ENCODE measurements around the gene TBC1D22B.

TBC1D22B gene

DNA sequence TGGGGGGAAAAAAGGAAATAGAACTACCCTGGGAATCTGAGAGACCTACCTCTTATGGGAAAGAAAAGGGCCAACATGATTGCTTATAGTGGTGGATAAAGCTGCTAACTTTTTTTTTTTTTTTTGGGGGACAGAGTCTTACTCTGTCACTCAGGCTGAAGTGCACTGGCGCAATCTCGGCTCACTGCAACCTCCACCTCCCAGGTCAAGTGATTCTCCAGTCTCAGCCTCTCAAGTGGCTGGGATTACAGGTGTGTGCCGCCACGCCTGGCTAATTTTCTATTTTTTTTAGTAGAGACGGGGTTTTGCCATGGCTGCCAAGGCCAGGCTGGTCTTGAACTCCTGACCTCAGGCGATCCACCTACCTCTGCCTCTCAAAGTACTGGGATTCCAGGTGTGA lies 39.5 kb upstream of the TBC1D22B start:
- TF ChIP-seq, protein P1, sequence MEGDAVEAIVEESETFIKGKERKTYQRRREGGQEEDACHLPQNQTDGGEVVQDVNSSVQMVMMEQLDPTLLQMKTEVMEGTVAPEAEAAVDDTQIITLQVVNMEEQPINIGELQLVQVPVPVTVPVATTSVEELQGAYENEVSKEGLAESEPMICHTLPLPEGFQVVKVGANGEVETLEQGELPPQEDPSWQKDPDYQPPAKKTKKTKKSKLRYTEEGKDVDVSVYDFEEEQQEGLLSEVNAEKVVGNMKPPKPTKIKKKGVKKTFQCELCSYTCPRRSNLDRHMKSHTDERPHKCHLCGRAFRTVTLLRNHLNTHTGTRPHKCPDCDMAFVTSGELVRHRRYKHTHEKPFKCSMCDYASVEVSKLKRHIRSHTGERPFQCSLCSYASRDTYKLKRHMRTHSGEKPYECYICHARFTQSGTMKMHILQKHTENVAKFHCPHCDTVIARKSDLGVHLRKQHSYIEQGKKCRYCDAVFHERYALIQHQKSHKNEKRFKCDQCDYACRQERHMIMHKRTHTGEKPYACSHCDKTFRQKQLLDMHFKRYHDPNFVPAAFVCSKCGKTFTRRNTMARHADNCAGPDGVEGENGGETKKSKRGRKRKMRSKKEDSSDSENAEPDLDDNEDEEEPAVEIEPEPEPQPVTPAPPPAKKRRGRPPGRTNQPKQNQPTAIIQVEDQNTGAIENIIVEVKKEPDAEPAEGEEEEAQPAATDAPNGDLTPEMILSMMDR (conservative IDR thresholded peaks at IDR 0.05; ENCODE audit: low read length): no peak
- no peak for DNase-seq (ENCODE audit: low read depth)
- H3K4me3 ChIP-seq (ENCODE audit: low read length): no peak overlapping the region

DNA sequence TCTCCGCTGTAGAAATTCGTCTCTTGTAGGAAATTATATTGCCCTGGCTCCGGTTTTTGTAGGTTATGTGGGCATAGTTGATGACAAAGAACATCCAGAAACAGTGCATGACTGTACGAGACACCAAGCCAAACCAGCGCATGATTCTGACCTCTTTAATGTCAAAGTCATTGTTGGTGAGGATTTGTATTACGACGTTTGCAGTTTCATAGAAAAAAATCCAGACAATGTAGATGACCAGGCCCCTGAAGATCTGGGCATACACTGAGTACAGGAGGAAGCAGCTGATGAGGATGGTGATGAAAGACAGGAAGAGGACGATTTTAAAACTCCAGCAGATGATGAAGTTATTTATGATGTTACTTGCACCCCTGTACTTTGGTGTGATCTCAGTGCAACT lies 39.1 kb upstream of the TBC1D22B start:
- H3K4me3 ChIP-seq (ENCODE audit: low read length): no peak overlapping the region
- TF ChIP-seq, protein P1 (conservative IDR thresholded peaks at IDR 0.05; ENCODE audit: low read length): no peak
- DNase-seq (ENCODE audit: low read depth): no peak

DNA sequence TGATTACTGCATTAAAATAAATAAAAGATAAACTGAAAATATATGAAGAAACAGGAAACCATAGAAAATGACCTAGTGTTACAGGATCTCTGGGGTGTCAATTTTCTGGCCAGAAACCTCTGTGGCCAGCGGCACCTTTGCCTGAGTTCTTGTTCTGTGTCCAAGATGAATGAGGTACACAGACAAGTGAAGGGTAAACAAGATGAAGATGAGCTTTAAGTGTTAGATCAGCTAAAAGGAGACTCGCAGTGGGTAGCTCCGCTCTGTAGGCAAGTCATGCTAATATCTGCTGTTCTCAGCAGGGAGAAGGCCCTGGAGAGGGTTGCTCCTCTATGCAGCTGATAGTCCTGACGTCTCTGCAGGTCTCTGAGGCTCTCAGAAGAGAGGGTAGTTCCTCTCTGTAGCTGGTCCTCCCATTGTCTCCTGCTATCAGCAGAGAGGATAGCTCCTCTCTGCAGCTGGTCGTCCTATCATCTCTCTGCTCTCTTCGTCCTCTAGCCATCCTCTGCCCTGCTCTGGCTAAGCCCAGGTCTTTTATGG lies 35.9 kb upstream of the TBC1D22B start:
- peak overlapping the region; percentile 69 for H3K4me3 ChIP-seq (ENCODE audit: low read length)
- DNase-seq (ENCODE audit: low read depth): no peak
- TF ChIP-seq, protein P1 (conservative IDR thresholded peaks at IDR 0.05; ENCODE audit: low read length): no peak

DNA sequence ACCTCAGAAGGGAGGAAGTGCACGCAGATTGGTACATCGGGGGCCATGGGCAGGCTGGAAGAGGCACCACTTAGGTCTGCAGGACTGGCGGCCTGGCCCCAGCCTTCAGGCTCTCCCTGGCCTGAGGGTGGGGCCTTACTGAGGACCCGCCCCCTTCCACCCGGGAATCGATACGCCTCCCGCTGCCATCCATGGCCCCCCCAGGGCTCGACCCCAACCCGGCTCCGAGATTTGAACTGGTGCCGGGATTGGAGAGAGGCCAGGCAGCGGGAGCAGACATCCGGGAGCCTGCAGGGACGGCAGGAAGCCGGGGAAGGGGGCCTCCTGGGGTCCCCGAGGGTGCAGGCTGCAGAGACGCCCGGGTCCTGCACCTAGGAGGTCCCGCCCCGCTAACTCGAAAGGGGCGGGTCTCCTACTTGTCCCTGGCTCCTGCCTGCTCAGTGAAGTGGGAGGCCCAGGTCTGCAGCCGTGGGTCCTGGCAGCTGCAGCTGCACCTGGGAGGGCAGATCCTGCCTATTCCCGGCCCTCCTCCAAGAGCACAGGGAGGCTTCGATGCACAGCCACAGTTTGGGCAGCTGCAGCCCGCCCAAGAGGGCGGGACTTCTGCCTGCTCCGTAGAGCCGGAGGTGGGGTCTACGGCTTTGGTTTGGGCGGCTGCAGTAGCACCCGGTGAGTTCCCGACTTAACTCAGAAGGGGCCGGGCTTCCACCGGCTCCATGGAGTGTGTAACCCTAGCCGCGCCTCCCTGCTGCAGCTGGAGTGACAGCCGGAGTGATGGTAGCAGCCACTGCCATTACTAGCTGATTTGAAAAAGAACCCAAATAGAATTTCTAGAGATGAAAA lies 35.2 kb upstream of the TBC1D22B start:
- H3K4me3 ChIP-seq (ENCODE audit: low read length): peak overlapping the region; percentile 69
- TF ChIP-seq, protein P1 (conservative IDR thresholded peaks at IDR 0.05; ENCODE audit: low read length): no peak
- DNase-seq (ENCODE audit: low read depth): peak; percentile 64

DNA sequence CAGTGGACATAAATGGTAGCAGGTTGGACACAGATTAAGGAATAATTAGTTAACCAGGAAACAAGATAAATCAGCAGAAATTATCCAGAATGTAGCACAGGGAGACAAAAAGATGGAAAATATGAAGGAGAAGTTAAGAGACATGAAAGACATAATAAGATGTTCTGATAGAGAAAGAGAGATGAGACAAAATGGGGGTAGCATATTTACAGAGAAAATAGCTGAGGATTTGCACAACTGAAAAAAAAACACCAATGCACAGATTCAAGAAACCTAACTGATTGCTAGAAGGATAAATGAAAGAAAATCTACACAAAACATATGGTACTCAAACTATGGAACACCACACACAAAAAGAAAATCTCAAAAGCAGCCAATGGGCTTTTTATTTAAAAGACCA lies 34.6 kb upstream of the TBC1D22B start:
- TF ChIP-seq, protein P1 (conservative IDR thresholded peaks at IDR 0.05; ENCODE audit: low read length): no peak
- peak overlapping the region; percentile 69 for H3K4me3 ChIP-seq (ENCODE audit: low read length)
- DNase-seq (ENCODE audit: low read depth): no peak

DNA sequence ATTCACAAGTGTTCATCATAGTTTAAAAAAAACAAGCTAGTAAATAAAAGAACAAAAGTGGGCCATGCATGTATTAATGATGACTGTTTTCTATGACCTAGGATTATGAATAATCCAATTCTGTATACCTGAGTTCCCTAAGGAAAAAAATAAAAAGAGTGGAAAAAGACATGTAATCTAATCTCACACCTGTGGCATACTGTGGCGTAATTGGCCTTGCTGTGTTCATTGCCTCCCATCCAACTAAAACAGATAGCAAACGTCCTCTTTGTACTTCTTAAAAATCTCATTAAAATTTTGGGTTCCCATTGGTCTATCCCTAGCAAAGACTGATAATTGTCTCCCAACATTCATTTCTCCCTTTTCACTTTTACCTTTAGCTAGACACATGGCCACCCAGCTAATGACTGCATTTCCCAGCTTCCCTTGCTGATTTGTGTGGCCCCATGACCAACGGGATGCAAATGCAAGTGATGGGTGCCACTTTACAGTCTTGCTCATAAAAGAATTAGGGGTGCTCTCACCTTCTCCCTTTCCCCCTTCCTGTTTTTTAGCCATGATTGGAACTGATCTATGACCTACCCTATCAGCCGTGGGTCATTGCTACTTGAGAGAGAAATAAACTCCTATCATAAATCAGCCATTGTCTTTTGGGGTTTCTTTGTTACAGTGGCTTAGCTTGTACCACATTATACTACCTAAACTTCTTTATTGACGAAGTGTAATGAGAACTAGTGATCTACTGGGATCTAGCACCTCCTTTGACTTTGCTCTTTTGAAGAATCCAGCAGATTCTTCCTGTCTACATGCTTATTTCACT lies 32.0 kb upstream of the TBC1D22B start:
- no peak for DNase-seq (ENCODE audit: low read depth)
- TF ChIP-seq, protein P1 (conservative IDR thresholded peaks at IDR 0.05; ENCODE audit: low read length): no peak
- no peak overlapping the region for H3K4me3 ChIP-seq (ENCODE audit: low read length)

All from AG10803 (cell line).